GM12801 (cell line): Measurements from ENCODE around the gene ITGA5.

ENCODE experiments used
- TF ChIP-seq, protein P1 (sequence below): IDR thresholded peaks from one replicate; pipeline ENCODE4 v1.5.1; 2011; ENCODE audit warnings: control low read depth; ENCODE audit not compliant: insufficient read length; ENCODE audit errors: extremely low read depth

ITGA5 gene

DNA sequence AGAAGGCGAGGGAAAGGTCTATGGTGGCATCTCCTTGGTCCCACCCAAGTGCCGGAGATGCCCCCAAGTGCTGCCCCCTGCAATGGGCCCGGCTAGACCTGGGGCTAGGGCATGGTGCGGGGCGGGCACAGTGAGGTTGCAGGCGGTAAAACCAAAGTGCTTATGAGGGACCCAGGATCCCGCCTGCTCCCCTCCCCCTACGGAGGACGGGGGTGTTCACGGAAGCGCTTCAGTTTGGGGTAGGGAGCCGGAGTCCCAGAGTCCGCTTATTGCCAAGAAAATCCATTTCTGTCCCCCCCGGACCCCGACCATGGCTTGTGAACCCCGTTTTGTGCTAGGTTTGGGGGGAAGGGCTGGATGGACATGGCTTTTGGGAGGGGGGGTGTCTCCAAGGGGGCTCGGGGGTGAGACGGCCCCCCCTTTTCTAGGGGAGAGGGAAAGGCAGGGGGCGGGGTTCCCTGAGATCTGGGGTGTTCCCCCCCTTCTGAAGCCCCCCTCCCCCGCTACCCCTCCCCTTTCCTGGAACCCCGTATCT, 49.4 kb downstream of the ITGA5 start:
- TF ChIP-seq, protein P1, sequence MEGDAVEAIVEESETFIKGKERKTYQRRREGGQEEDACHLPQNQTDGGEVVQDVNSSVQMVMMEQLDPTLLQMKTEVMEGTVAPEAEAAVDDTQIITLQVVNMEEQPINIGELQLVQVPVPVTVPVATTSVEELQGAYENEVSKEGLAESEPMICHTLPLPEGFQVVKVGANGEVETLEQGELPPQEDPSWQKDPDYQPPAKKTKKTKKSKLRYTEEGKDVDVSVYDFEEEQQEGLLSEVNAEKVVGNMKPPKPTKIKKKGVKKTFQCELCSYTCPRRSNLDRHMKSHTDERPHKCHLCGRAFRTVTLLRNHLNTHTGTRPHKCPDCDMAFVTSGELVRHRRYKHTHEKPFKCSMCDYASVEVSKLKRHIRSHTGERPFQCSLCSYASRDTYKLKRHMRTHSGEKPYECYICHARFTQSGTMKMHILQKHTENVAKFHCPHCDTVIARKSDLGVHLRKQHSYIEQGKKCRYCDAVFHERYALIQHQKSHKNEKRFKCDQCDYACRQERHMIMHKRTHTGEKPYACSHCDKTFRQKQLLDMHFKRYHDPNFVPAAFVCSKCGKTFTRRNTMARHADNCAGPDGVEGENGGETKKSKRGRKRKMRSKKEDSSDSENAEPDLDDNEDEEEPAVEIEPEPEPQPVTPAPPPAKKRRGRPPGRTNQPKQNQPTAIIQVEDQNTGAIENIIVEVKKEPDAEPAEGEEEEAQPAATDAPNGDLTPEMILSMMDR = no peak

DNA sequence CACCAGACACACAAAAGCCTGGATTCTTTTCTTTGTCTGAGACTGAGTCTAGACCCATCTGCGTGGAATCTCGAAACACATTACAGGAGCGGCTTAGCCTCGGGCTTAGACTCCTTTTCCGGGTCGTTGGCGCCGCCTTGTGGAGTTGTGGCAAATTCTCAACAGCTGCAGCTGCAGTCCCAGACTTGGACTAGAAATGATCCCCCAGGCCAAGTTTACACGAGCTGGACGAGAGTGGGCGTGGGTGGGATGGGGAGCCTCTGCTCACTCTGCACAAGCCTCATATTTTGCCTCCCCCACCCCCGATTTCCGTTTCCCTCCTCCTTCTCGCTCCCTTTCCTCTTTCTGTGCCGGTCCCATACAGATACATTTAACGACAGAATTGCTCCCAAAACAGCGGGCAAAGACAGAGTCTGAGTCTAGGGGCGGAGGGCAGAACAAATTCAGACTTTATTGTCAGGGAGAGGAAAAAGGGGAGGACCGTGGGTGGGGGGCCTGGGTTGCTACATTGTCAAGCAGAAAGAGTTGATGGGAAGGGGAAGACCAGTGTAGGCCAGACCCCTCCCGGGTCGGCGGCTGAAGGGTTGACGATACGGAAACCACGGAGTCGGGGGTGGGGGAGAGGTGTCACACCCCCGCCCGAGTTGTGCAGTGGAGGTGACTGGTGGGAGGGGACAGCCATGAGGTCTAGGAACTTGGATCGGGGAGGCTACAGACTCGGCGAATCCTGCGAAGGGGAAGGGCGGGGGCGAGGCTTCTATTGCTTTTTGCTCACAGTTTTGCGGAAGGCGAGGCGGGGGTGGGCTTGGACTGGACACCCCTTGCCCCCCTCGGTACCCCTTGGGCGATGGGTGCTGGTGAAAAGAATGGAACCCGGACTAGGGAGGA, 50.1 kb downstream of the ITGA5 start:
- TF ChIP-seq, protein P1 = peak; percentile 62

DNA sequence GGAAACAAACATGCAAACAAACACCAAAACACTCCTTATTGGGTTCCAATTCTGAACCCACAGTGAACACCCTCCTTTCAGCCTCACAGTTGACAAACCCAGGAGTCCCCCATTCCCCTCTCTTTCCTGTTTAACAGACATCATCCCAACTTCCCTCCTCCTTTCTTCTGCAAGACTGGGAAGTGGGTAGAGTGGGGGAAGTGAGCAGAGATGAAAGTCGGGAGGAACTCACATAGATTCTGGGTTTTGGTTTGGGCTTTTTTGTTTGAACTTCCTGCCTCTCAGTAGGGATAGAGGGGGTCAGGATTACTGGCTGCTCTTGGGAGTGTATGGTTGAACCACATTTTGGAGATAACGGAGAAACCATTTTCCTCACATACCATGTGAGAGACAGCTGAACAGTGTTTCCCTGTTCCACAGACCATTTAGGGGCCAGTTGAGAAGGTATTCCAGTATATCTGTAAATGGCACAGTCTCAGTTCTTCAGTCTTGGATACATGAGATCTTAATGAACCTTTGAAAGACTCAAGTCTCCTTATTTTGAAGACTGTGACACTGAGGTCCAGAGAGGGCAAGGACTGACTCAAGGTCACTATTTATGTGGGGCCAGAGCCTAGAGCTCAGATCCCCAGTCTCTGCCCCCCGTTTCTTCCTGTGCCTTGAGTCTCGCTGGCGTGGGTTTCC, 50.9 kb downstream of the ITGA5 start:
- TF ChIP-seq, protein P1 = no peak

DNA sequence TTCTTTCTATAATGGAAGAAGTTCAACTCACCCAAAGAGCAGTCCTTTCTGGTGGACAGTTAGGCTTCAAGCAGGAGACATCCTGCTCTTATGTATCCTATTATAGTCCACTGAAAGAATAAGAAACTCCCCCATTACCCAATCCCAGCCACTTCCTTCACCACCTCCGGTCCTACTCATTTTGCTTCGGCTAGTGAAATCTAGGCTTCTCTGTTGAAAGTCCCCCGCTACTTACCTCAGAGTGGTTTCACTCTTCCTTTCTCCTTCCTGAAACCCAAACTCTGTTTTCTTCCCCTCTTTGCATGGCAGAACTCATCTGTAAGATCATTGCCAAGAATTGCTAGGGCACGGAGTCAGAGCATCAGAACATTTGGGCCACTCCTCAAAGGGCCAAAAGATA, 54.7 kb downstream of the ITGA5 start, which contains the start of gene GPR84:
Gene GPR84, minus strand, starts transcription at position 74 of the 400 bp plus-strand sequence. CDS start 635 bp downstream, outside the sequence.
- TF ChIP-seq, protein P1 = no peak

DNA sequence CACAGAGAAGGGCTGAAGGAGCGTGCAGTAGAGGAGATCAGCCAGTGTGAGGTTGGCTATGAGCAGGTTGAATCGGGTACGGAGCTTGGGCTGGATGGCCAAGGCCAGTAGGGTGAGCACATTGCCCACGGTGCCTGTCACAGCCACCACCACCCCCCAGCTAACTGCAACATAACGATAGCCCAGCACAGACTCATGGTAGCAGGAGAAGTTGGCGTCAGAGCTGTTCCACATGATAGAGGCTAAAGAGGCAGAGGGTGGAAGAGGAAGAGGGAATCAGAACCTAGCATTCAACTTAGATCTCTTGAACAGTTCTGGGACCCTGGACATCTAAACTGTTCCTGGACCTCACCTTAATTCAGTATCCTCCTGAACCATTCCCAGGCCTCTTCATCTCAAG, 55.4 kb downstream of the ITGA5 start:
- TF ChIP-seq, protein P1 = no peak

DNA sequence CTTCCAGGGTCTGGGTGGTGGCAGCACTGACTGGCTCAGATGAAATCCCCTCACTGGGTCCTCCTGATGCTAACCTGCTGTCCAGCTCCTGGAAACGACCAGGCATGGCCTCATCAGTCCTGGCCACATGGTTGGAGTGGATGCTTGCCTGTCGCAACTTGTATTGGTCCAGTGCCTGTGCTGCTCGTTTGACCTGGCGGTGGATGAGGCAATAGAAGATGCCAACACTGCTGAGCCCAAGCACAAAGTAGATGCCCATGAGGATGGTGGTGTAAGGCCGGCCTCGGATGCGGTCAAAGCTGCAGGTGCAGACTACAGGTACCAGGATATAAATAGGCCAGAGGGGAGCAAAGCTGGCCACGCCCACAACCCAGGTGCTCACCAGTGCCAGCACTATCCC, 56.0 kb downstream of the ITGA5 start:
- TF ChIP-seq, protein P1 = no peak

DNA sequence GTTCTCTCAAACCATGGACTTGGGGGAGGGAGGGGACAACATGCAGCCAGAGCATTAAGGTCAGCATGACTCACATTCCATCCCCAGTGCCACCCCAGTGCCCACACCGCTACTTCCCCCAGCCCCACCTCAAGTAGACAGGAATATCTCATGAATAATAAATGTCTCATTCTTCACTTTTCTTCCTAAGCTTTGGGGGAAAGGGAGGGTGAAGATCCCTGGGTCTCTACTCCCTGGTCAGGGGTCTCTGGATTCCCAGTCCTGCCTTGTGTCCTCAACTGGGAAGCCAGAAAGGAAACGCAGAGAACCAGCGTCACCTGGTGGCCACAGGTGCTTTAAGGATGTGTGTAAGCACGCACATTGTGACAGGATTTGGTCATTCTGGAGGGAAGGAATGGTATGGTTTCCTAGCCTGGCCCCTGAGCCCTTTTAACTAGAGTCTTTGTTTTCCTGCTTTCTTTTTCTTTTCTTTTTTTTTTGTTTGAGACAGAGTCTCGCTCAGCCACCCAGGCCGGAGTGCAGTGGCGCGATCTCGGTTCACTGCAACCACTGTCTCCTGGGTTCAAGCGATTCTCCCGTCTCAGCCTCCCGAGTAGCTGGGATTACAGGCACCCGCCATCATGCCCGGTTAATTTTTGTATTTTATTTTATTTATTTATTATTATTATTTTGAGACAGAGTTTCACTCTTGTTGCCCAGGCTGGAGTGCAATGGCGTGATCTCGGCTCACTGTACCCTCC, 58.2 kb downstream of the ITGA5 start:
- TF ChIP-seq, protein P1 = no peak
